Neural cell (in vitro differentiated cells): Measurements from ENCODE around the gene NXF2. TPM values are rescaled to one million over a fixed set of nuclear protein-coding genes. Genes with fewer than 3 reads are reported as not detected.

Source experiments
- H2AFZ ChIP-seq: fragments of 200-600, 300-800 bp; sonication (generic), shearing (Covaris generic); 2 replicates; pipeline ENCODE4 v1.6.0; 2014; ENCODE audit warnings: low read depth, mild to moderate bottlenecking, antibody characterized with exemption, low read length, moderate library complexity
- H3F3A ChIP-seq: fragments of 200-600 bp; shearing (Covaris generic); 2 replicates; pipeline ENCODE4 v1.6.1; 2016; ENCODE audit warnings: mild to moderate bottlenecking, moderate library complexity, mixed read lengths, antibody characterized with exemption, low read length; ENCODE audit not compliant: insufficient read depth, poor library complexity, severe bottlenecking
- H3K27ac ChIP-seq: fragments of 200-600, 300-800 bp; sonication (generic), shearing (Covaris generic); 2 replicates; pipeline ENCODE4 v1.5.1; 2014; ENCODE audit warnings: mild to moderate bottlenecking, low read length, moderate library complexity
- H3K27me3 ChIP-seq: fragments of 300-800, 200-600 bp; sonication (generic), shearing (Covaris generic); 2 replicates; pipeline ENCODE4 v1.6.0; 2014; ENCODE audit warnings: mild to moderate bottlenecking, low read depth, low read length, moderate library complexity; ENCODE audit not compliant: insufficient read depth
- H3K36me3 ChIP-seq: fragments of 300-800, 200-600 bp; sonication (generic), shearing (Covaris generic); 2 replicates; pipeline ENCODE4 v1.5.1; 2014; ENCODE audit warnings: mild to moderate bottlenecking, antibody characterized with exemption, low read length, moderate library complexity; ENCODE audit not compliant: insufficient read depth
- H3K4me2 ChIP-seq: fragments of 300-800, 200-600 bp; sonication (generic), shearing (Covaris generic); 2 replicates; pipeline ENCODE4 v1.6.0; 2014; ENCODE audit warnings: mild to moderate bottlenecking, low read length
- H3K4me3 ChIP-seq: fragments of 300-800, 200-600 bp; sonication (generic), shearing (Covaris generic); 2 replicates; pipeline ENCODE4 v1.5.1; 2014; ENCODE audit warnings: mild to moderate bottlenecking, low read length, moderate library complexity
- H3K79me2 ChIP-seq: fragments of 200-600 bp; shearing (Covaris generic); replicated peaks from 2 replicates; pipeline ENCODE4 v1.6.0; 2014; ENCODE audit warnings: mild to moderate bottlenecking, low read length, moderate library complexity; ENCODE audit not compliant: insufficient read depth
- H3K9ac ChIP-seq: fragments of 300-800, 200-600 bp; sonication (generic), shearing (Covaris generic); 2 replicates; pipeline ENCODE4 v1.6.1; 2016; ENCODE audit warnings: mild to moderate bottlenecking, low read length, mixed read lengths
- H3K9me2 ChIP-seq: fragments of 200-600 bp; shearing (Covaris generic); 2 replicates; pipeline ENCODE4 v1.6.1; 2016; ENCODE audit warnings: mild to moderate bottlenecking, low read length, mixed read lengths; ENCODE audit not compliant: insufficient read depth
- H3K9me3 ChIP-seq: fragments of 200-600, 300-800 bp; sonication (generic), shearing (Covaris generic); 2 replicates; pipeline ENCODE4 v1.6.1; 2016; ENCODE audit warnings: mild to moderate bottlenecking, mixed run types, low read length, moderate library complexity, mixed read lengths
- H4K20me1 ChIP-seq: fragments of 200-600 bp; shearing (Covaris generic); 2 replicates; pipeline ENCODE4 v1.6.1; 2016; ENCODE audit warnings: mild to moderate bottlenecking, mixed run types; ENCODE audit not compliant: insufficient read depth
- CTCF ChIP-seq: fragments of 450-650 bp; IDR thresholded peaks from 2 replicates; pipeline ENCODE4 v1.5.1; 2014; ENCODE audit warnings: antibody characterized with exemption, mild to moderate bottlenecking, moderate library complexity; ENCODE audit not compliant: poor library complexity, severe bottlenecking
- EP300 ChIP-seq: fragments of 450-650 bp; conservative IDR thresholded peaks from 2 replicates; pipeline ENCODE4 v1.6.1; 2014; ENCODE audit warnings: antibody characterized with exemption, mild to moderate bottlenecking, moderate library complexity; ENCODE audit not compliant: poor library complexity, severe bottlenecking
- EZH2 ChIP-seq: fragments of 200-600, 300-800 bp; shearing (Covaris generic), sonication (generic); IDR thresholded peaks from 2 replicates; pipeline ENCODE4 v1.6.1; 2014; ENCODE audit warnings: antibody characterized with exemption, low read length, borderline replicate concordance, mild to moderate bottlenecking; ENCODE audit not compliant: insufficient read depth, poor library complexity, severe bottlenecking
- MXI1 ChIP-seq: fragments of 450-650 bp; conservative IDR thresholded peaks from 2 replicates; pipeline ENCODE4 v1.6.1; 2014; ENCODE audit warnings: antibody characterized with exemption, mild to moderate bottlenecking; ENCODE audit not compliant: poor library complexity, severe bottlenecking
- POLR2AphosphoS5 ChIP-seq: IDR thresholded peaks from 2 replicates; pipeline ENCODE4 v1.6.1; 2012
- RAD21 ChIP-seq: fragments of 450-650 bp; conservative IDR thresholded peaks from 2 replicates; pipeline ENCODE4 v1.6.1; 2014; ENCODE audit warnings: antibody characterized with exemption, mild to moderate bottlenecking, moderate library complexity
- SMC3 ChIP-seq: fragments of 450-650 bp; conservative IDR thresholded peaks from 2 replicates; pipeline ENCODE4 v1.6.1; 2014; ENCODE audit warnings: antibody characterized with exemption, mild to moderate bottlenecking, moderate library complexity; ENCODE audit not compliant: poor library complexity
- TAF1 ChIP-seq: IDR thresholded peaks from 2 replicates; pipeline ENCODE4 v1.6.1; 2012; ENCODE audit warnings: low read depth
- polyA plus RNA-seq: library from polyadenylated mRNA; depleted of rRNA; stranded (reverse); fragments of >200 nt; gene quantifications from 2 replicates; pipeline ENCODE4 v1.2.3, GENCODE V29; 2014
- TF ChIP-seq, protein P1 (sequence below): IDR thresholded peaks from 2 replicates; pipeline ENCODE4 v1.6.1; 2012; ENCODE audit warnings: borderline replicate concordance

Gene NXF2
- polyA plus RNA-seq, 1 donor from 2014 or later: not detected

GRCh38 chrX:102338162-102338561, 91.2 kb downstream of the NXF2 start:
- no peaks in the 10 kb centered on the region for H3F3A ChIP-seq
- no peaks in the 10 kb centered on the region for H3K9me2 ChIP-seq
- H3K36me3 ChIP-seq: no peaks in the 10 kb centered on the region
- no peak overlapping the region for H3K4me2 ChIP-seq
- no peaks in the 10 kb centered on the region for H4K20me1 ChIP-seq
- no peaks in the 10 kb centered on the region for H3K79me2 ChIP-seq
- no peaks in the 10 kb centered on the region for H3K27me3 ChIP-seq
- H3K4me3 ChIP-seq: no peak overlapping the region
- TF ChIP-seq EP300: no peak
- no peak for TF ChIP-seq RAD21
- no peak for TF ChIP-seq TAF1
- no peak for TF ChIP-seq MXI1
- TF ChIP-seq, protein P1, sequence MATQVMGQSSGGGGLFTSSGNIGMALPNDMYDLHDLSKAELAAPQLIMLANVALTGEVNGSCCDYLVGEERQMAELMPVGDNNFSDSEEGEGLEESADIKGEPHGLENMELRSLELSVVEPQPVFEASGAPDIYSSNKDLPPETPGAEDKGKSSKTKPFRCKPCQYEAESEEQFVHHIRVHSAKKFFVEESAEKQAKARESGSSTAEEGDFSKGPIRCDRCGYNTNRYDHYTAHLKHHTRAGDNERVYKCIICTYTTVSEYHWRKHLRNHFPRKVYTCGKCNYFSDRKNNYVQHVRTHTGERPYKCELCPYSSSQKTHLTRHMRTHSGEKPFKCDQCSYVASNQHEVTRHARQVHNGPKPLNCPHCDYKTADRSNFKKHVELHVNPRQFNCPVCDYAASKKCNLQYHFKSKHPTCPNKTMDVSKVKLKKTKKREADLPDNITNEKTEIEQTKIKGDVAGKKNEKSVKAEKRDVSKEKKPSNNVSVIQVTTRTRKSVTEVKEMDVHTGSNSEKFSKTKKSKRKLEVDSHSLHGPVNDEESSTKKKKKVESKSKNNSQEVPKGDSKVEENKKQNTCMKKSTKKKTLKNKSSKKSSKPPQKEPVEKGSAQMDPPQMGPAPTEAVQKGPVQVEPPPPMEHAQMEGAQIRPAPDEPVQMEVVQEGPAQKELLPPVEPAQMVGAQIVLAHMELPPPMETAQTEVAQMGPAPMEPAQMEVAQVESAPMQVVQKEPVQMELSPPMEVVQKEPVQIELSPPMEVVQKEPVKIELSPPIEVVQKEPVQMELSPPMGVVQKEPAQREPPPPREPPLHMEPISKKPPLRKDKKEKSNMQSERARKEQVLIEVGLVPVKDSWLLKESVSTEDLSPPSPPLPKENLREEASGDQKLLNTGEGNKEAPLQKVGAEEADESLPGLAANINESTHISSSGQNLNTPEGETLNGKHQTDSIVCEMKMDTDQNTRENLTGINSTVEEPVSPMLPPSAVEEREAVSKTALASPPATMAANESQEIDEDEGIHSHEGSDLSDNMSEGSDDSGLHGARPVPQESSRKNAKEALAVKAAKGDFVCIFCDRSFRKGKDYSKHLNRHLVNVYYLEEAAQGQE: no peak
- no peak for TF ChIP-seq SMC3
- no peak for TF ChIP-seq CTCF
- no peak overlapping the region for H3K9ac ChIP-seq
- no peak overlapping the region for H2AFZ ChIP-seq
- H3K9me3 ChIP-seq: no peaks in the 10 kb centered on the region
- H3K27ac ChIP-seq: no peak overlapping the region

DNA sequence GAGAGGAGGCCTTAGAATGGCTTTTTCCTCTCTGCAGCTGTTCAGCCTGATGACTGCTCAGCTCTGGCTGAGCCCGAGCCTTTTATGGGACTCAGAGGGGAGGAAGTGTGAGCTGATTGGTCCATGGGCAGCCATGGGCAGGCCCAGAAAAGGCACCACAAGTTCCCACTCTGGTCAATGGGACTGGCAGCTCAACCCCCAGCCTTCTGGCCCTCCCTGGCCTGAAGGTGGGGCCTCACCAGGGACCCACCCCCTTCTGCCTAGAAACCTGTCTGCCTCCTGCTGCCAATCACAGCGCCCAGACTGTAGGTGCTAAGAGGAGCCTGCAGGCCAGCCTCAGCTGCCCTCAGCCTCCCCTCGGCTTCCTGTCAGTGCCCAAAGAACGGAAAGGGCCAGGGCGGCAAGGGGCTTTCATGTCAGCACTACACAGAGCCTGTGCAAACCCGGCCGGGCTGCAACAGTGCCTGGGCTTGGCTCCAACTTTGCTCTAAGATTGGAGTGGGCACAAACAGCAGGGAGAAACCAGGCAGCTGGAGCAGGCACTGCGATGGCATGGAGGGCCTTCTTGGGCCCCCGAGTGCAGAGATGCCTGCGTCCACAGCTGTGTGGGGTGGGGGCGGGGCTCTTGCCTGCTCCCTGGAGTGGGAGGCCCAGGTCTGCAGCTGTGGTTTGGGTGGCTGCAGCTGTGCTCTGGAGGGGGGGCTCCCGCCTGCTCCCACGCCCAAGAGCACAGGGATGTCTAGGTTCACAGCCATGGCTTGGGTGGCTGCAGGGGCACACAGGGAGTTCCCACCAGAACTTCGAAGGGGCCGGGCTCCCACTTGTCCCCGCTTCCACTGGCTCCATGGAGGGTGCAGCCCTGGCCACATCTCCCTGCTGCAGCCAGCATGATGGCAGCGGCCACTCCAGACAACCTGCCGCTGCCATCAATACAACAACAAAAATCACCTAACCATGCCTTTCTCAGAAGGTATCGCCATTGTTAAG, 92.6 kb downstream of the NXF2 start:
- TF ChIP-seq, protein P1: no peak
- TF ChIP-seq TAF1: no peak
- no peak for TF ChIP-seq RAD21
- TF ChIP-seq POLR2AphosphoS5: no peak
- no peak for TF ChIP-seq SMC3
- TF ChIP-seq CTCF: no peak
- TF ChIP-seq EZH2: no peak
- no peak for TF ChIP-seq MXI1
- no peak for TF ChIP-seq EP300

More for the DNA sequence above, 92.6 kb downstream of the NXF2 start:
- Histone ChIP-seq H3K9ac (no peak overlapping the region), H3K36me3 (no peaks in the 10 kb centered on the region), H3F3A (no peaks in the 10 kb centered on the region), H3K27ac (no peak overlapping the region), H3K79me2 (no peaks in the 10 kb centered on the region), H3K9me2 (no peaks in the 10 kb centered on the region), H3K4me3 (no peak overlapping the region), H2AFZ (no peak overlapping the region), H4K20me1 (no peaks in the 10 kb centered on the region), H3K27me3 (no peaks in the 10 kb centered on the region), H3K4me2 (no peak overlapping the region), H3K9me3 (no peaks in the 10 kb centered on the region)
